Caco-2 (cell line): Measurements from ENCODE around the gene ETDC. TPM values are rescaled to one million over a fixed set of nuclear protein-coding genes. Genes with fewer than 3 reads are reported as not detected.

Experiments
- BruUV-seq: library from RNA; stranded (reverse); fragments of 400-500 nt; replicated peaks from 2 replicates; lab custom pipeline; 2021; lab: Mats Ljungman, UMichigan
- CTCF ChIA-PET: fragments of 300-600 bp; sonication (Branson Sonifier 250); formaldehyde crosslinking; loops from one replicate; lab custom pipeline; 2022; ENCODE audit warnings: antibody characterized with exemption; lab: Charles Lee
- POLR2A ChIA-PET: fragments of 300-600 bp; sonication (Branson Sonifier 250); formaldehyde crosslinking; loops from one replicate; lab custom pipeline; 2022; ENCODE audit warnings: antibody characterized with exemption; lab: Charles Lee
- DNase-seq, 2 experiments: peaks; one replicate each; pipeline versions ENCODE4 v3.0.0 to v3.0.0-alpha.2; 2020 to 2022
- H3K27me3 ChIP-seq: replicated peaks from 2 replicates; pipeline ENCODE4 v1.6.0; 2011; ENCODE audit warnings: low read length; ENCODE audit not compliant: control insufficient read depth, insufficient read depth
- H3K36me3 ChIP-seq: 2 replicates; pipeline ENCODE4 v1.5.1; 2011; ENCODE audit warnings: low read length; ENCODE audit not compliant: control insufficient read depth, insufficient read depth
- H3K4me1 ChIP-seq: fragments of 250-450 bp; sonication (Bioruptor Pico); 2 replicates; pipeline ENCODE4 v1.5.1; 2020; ENCODE audit warnings: mild to moderate bottlenecking
- H3K4me3 ChIP-seq: 2 replicates; pipeline ENCODE4 v1.5.1; 2011; ENCODE audit warnings: low read depth, mild to moderate bottlenecking, control low read depth, low read length
- H3K9me3 ChIP-seq: fragments of 250-450 bp; sonication (Bioruptor Pico); 2 replicates; pipeline ENCODE4 v1.5.1; 2020; ENCODE audit warnings: mild to moderate bottlenecking, moderate library complexity
- H3K27ac Mint-ChIP-seq: one replicate; pipeline ENCODE4 v1.8.0; 2022; ENCODE audit warnings: mixed read lengths; ENCODE audit not compliant: unreplicated experiment
- H3K27me3 Mint-ChIP-seq: one replicate; pipeline ENCODE4 v1.8.0; 2022; ENCODE audit warnings: mixed read lengths; ENCODE audit not compliant: insufficient read depth, unreplicated experiment
- H3K36me3 Mint-ChIP-seq: one replicate; pipeline ENCODE4 v1.8.0; 2022; ENCODE audit warnings: mild to moderate bottlenecking, mixed read lengths; ENCODE audit not compliant: insufficient read depth, unreplicated experiment
- H3K4me1 Mint-ChIP-seq: one replicate; pipeline ENCODE4 v1.8.0; 2022; ENCODE audit warnings: low read depth, mixed read lengths; ENCODE audit not compliant: unreplicated experiment
- H3K4me3 Mint-ChIP-seq: one replicate; pipeline ENCODE4 v1.8.0; 2022; ENCODE audit warnings: mild to moderate bottlenecking, moderate library complexity, mixed read lengths; ENCODE audit not compliant: unreplicated experiment
- H3K9me3 Mint-ChIP-seq: one replicate; pipeline ENCODE4 v1.8.0; 2022; ENCODE audit warnings: mixed read lengths; ENCODE audit not compliant: unreplicated experiment
- CTCF ChIP-seq, 2 experiments: fragments of 200-600 bp in 1 of 2; IDR thresholded peaks; 1 replicate in 1 of 2; 2 replicates in 1 of 2; pipeline versions ENCODE4 v1.5.1 to v1.8.0; 2011 to 2022; ENCODE audit warnings: antibody characterized with exemption in 1 of 2, control low read depth in 1 of 2, inconsistent platforms in 1 of 2, low read depth in 1 of 2, low read length in 1 of 2, mild to moderate bottlenecking in 1 of 2, moderate library complexity in 1 of 2; ENCODE audit not compliant: insufficient read depth in 1 of 2, severe bottlenecking in 1 of 2, unreplicated experiment in 1 of 2
- intact Hi-C: fragments of 100-400 bp; cut with micrococcal nuclease; formaldehyde crosslinking; loops from one replicate; pipeline ENCODE4 v1.10.0; 2022; ENCODE audit not compliant: unreplicated experiment
- total RNA-seq: library from RNA; stranded (reverse); gene quantifications from 2 replicates; pipeline ENCODE4 v1.2.3, GENCODE V29; 2022

Gene ETDC
- total RNA-seq, 1 experiment from 2014 or later = not detected

DNA sequence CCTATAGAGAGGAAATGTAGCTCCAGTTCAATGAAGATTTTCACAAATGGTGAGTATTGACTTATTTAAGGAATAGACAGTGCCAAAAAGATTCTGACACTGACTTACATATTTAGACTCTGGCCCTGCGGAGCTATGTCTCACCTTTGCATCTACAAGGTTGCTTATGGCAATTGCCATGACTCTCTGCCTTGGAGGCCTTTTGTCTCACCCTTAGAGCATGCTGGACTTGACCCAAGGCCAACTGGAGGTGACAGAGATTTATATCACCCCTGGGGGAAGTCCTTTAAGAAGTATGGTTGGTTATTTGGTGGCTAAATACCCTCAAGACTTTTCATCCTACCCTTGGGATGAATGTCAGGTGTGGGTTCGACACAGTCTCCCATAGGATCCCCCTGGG lies 4.5 kb upstream of the ETDC start:
- Histone ChIP-seq H3K4me1 (no peaks in the 10 kb centered on the region), H3K9me3 (no peaks in the 10 kb centered on the region), H3K4me3 (no peak overlapping the region), H3K27me3 (no peaks in the 10 kb centered on the region), H3K36me3 (no peaks in the 10 kb centered on the region)
- Mint-ChIP-seq H3K4me1 (no peaks in the 10 kb centered on the region), H3K27ac (no peak overlapping the region), H3K4me3 (no peak overlapping the region), H3K27me3 (no peaks in the 10 kb centered on the region), H3K36me3 (no peaks in the 10 kb centered on the region), H3K9me3 (no peaks in the 10 kb centered on the region)
- ChIA-PET CTCF (no interaction called here), POLR2A (no interaction called here)
- BruUV-seq = no TSS peak
- DNase-seq = no peak
- intact Hi-C loops = no loop called here
- TF ChIP-seq CTCF (IDR thresholded peaks at IDR 0.05; ENCODE audit: insufficient read depth in 1 of 2, low read depth in 1 of 2, low read length in 1 of 2, severe bottlenecking in 1 of 2, unreplicated experiment in 1 of 2) = no peak

GRCh38 chrX:135307171-135307570 lies 2.1 kb upstream of the ETDC start:
- Histone ChIP-seq H3K4me1 (no peaks in the 10 kb centered on the region), H3K27me3 (no peaks in the 10 kb centered on the region), H3K4me3 (no peak overlapping the region), H3K36me3 (no peaks in the 10 kb centered on the region), H3K9me3 (no peaks in the 10 kb centered on the region)
- Mint-ChIP-seq H3K36me3 (no peaks in the 10 kb centered on the region), H3K4me3 (no peak overlapping the region), H3K9me3 (peaks cover 7% of the 10 kb centered on the region), H3K27ac (no peak overlapping the region), H3K4me1 (no peaks in the 10 kb centered on the region), H3K27me3 (no peaks in the 10 kb centered on the region)
- BruUV-seq = no TSS peak
- ChIA-PET CTCF (no interaction called here), POLR2A (no interaction called here)
- no peak for TF ChIP-seq CTCF (IDR thresholded peaks at IDR 0.05; ENCODE audit: insufficient read depth in 1 of 2, low read depth in 1 of 2, low read length in 1 of 2, severe bottlenecking in 1 of 2, unreplicated experiment in 1 of 2)
- intact Hi-C loops = no loop called here
- DNase-seq = no peak

GRCh38 chrX:135308345-135308855 lies 880 bp upstream of the ETDC start:
- CTCF ChIA-PET = no interaction called here
- no peaks in the 10 kb centered on the region for H3K4me1 ChIP-seq
- H3K27me3 ChIP-seq = no peaks in the 10 kb centered on the region
- Mint-ChIP-seq H3K9me3 (peaks cover 10% of the 10 kb centered on the region), H3K4me1 (no peaks in the 10 kb centered on the region), H3K27me3 (no peaks in the 10 kb centered on the region), H3K27ac (no peak overlapping the region), H3K36me3 (no peaks in the 10 kb centered on the region), H3K4me3 (no peak overlapping the region)
- no peaks in the 10 kb centered on the region for H3K9me3 ChIP-seq
- no peak for TF ChIP-seq CTCF (IDR thresholded peaks at IDR 0.05; ENCODE audit: insufficient read depth in 1 of 2, low read depth in 1 of 2, low read length in 1 of 2, severe bottlenecking in 1 of 2, unreplicated experiment in 1 of 2)
- DNase-seq = no peak
- no TSS peak for BruUV-seq
- no peaks in the 10 kb centered on the region for H3K36me3 ChIP-seq
- intact Hi-C loops = no loop called here
- POLR2A ChIA-PET = no interaction called here
- no peak overlapping the region for H3K4me3 ChIP-seq
